B cell (primary cell): ENCODE measurements around the gene TPRA1. TPM values are rescaled to one million over a fixed set of nuclear protein-coding genes. Genes with fewer than 3 reads are reported as not detected.

Experiments used
- ATAC-seq: fragments of 200-7000 bp; cut with Tn5 transposase; one replicate; pipeline ENCODE4 v1.10.0; 2021; ENCODE audit warnings: low read depth, mild to moderate bottlenecking, moderate number of reproducible peaks, moderate library complexity
- CTCF ChIA-PET: fragments of 350-600 bp; sonication (Branson Sonifier 250); formaldehyde crosslinking; loops from one replicate; lab custom pipeline; 2021; ENCODE audit warnings: antibody characterized with exemption, inconsistent platforms; lab: Charles Lee
- POLR2A ChIA-PET: fragments of 350-600 bp; sonication (Branson Sonifier 250); formaldehyde crosslinking; loops from one replicate; lab custom pipeline; 2021; ENCODE audit warnings: antibody characterized with exemption; lab: Charles Lee
- DNase-seq: peaks from one replicate; pipeline ENCODE4 v3.0.0; 2013
- H2AFZ ChIP-seq: 2 replicates; pipeline ENCODE4 v1.6.1; 2012; ENCODE audit warnings: mild to moderate bottlenecking, low read depth, low read length; ENCODE audit not compliant: insufficient read depth, poor library complexity, severe bottlenecking
- H3K27ac ChIP-seq, 2 donors: 1 replicate in 1 of 2; 2 replicates in 1 of 2; pipeline ENCODE4 v1.5.1; 2012 to 2013; ENCODE audit warnings: low read length in 2 of 2, mild to moderate bottlenecking in 2 of 2, moderate library complexity in 1 of 2
- H3K27me3 ChIP-seq, 4 experiments: fragments of 200-600 bp in 1 of 4; sonication (generic) in 1 of 4; replicated peaks in 1 of 4; 1 replicate in 2 of 4; 2 replicates in 2 of 4; pipeline versions ENCODE4 v1.6.1 to v1.7.0; 2013 to 2016; ENCODE audit warnings: low read length in 3 of 4, mild to moderate bottlenecking in 2 of 4, mixed read lengths in 1 of 4, moderate library complexity in 1 of 4; ENCODE audit not compliant: insufficient read depth in 4 of 4, control insufficient read depth in 3 of 4; ENCODE audit errors: control extremely low read depth in 1 of 4
- H3K36me3 ChIP-seq, 2 experiments: replicated peaks in 1 of 2; 1 replicate in 1 of 2; 2 replicates in 1 of 2; pipeline versions ENCODE4 v1.6.1 to v1.7.1; 2013; ENCODE audit warnings: low read length in 1 of 2; ENCODE audit not compliant: insufficient read depth in 2 of 2, control insufficient read depth in 1 of 2; ENCODE audit errors: control extremely low read depth in 1 of 2, extremely low read depth in 1 of 2
- H3K4me1 ChIP-seq, 2 donors: fragments of 200-600 bp in 1 of 2; sonication (generic) in 1 of 2; 1 replicate in 1 of 2; 2 replicates in 1 of 2; pipeline versions ENCODE4 v1.5.1 to v1.6.1; 2013 to 2017; ENCODE audit warnings: low read length in 2 of 2; ENCODE audit not compliant: control insufficient read depth in 2 of 2, insufficient read depth in 2 of 2
- H3K4me2 ChIP-seq: replicated peaks from 2 replicates; pipeline ENCODE3; 2012; ENCODE audit warnings: mild to moderate bottlenecking, low read depth, low read length; ENCODE audit not compliant: poor library complexity, severe bottlenecking
- H3K4me3 ChIP-seq, 5 experiments: fragments of 200-600 bp in 1 of 5; sonication (generic) in 1 of 5; 1 replicate in 3 of 5; 2 replicates in 2 of 5; pipeline versions ENCODE4 v1.5.1 to v1.7.0; 2011 to 2016; ENCODE audit warnings: low read length in 4 of 5, mild to moderate bottlenecking in 4 of 5, low read depth in 2 of 5, control low read depth in 1 of 5, moderate library complexity in 1 of 5; ENCODE audit not compliant: insufficient read depth in 1 of 5; ENCODE audit errors: control extremely low read depth in 1 of 5, extremely low read depth in 1 of 5
- H3K79me2 ChIP-seq: fragments of 200-600 bp; sonication (generic); one replicate; pipeline ENCODE4 v1.6.0; 2016; ENCODE audit warnings: low read length; ENCODE audit not compliant: control insufficient read depth, insufficient read depth
- H3K9ac ChIP-seq: fragments of 200-600 bp; sonication (generic); 2 replicates; pipeline ENCODE4 v1.6.1; 2017; ENCODE audit warnings: mild to moderate bottlenecking, low read length, moderate library complexity
- H3K9me3 ChIP-seq, 3 donors: one replicate each; pipeline versions ENCODE4 v1.6.1 to v1.7.1; 2013; ENCODE audit warnings: low read length in 2 of 3; ENCODE audit not compliant: control insufficient read depth in 2 of 3, insufficient read depth in 1 of 3; ENCODE audit errors: control extremely low read depth in 1 of 3
- H4K20me1 ChIP-seq: 2 replicates; pipeline ENCODE4 v1.6.0; 2012; ENCODE audit warnings: mild to moderate bottlenecking, low read length; ENCODE audit not compliant: insufficient read depth, control insufficient read depth, poor library complexity, severe bottlenecking
- H3K27ac Mint-ChIP-seq: one replicate; pipeline ENCODE4 v1.8.0; 2021; ENCODE audit warnings: mixed read lengths
- H3K27me3 Mint-ChIP-seq: one replicate; pipeline ENCODE4 v1.8.0; 2021; ENCODE audit warnings: mixed read lengths
- H3K4me1 Mint-ChIP-seq: one replicate; pipeline ENCODE4 v1.8.0; 2021; ENCODE audit warnings: mixed read lengths
- H3K4me3 Mint-ChIP-seq: one replicate; pipeline ENCODE4 v1.8.0; 2021; ENCODE audit warnings: mixed read lengths
- H3K9me3 Mint-ChIP-seq: one replicate; pipeline ENCODE4 v1.8.0; 2022; ENCODE audit warnings: mixed read lengths; ENCODE audit not compliant: insufficient read depth
- EZH2 ChIP-seq: IDR thresholded peaks from 2 replicates; pipeline ENCODE4 v1.6.1; 2012; ENCODE audit warnings: borderline replicate concordance, low read depth, mild to moderate bottlenecking, moderate library complexity, low read length; ENCODE audit not compliant: insufficient read depth, poor library complexity, severe bottlenecking
- WGBS: methylation state at CpG from one replicate; pipeline ENCODE4 v1.1.5; 2013; ENCODE audit warnings: missing lambda C conversion rate; ENCODE audit not compliant: insufficient coverage; 5-methylcytosine and 5-hydroxymethylcytosine counted together
- intact Hi-C: fragments of 100-400 bp; cut with micrococcal nuclease; formaldehyde crosslinking; loops from one replicate; pipeline ENCODE4 v1.10.0; 2022
- polyA plus RNA-seq: library from polyadenylated mRNA; depleted of rRNA; stranded (reverse); fragments of >200 nt; gene quantifications from 2 replicates; pipeline ENCODE4 v1.2.3, GENCODE V29; 2012
- total RNA-seq, 2 donors: library from RNA; stranded (reverse); fragments of 120-200 nt in 1 of 2; gene quantifications; 1 replicate in 1 of 2; 2 replicates in 1 of 2; pipeline versions ENCODE4 v1.2.3 to v1.2.4, GENCODE V29; 2013 to 2022
- TF ChIP-seq, protein P1 (sequence below): fragments of 200-600 bp; IDR thresholded peaks from one replicate; pipeline ENCODE4 v1.8.0; 2022; ENCODE audit warnings: antibody characterized with exemption, mild to moderate bottlenecking

Gene TPRA1
- total and polyA plus RNA-seq, 2 donors (not counting 1 experiment from before 2014, with no cell fraction given) = 19.8 to 27.7 TPM

- Mint-ChIP-seq H3K27me3 (no peaks in the 10 kb centered on the region), H3K4me1 (peaks cover 24% of the 10 kb centered on the region)
- H3K4me3 ChIP-seq = no peak overlapping the region
Observed at GRCh38 chr3:127600749-127601456, 10.4 kb upstream of the TPRA1 start.

More at GRCh38 chr3:127600749-127601456, 10.4 kb upstream of the TPRA1 start:
- WGBS = 100% methylated on average over 2 of the region's 6 CpGs
- Mint-ChIP-seq H3K27ac (no peak overlapping the region), H3K4me3 (no peak overlapping the region), H3K9me3 (no peaks in the 10 kb centered on the region)
- TF ChIP-seq, protein P1, sequence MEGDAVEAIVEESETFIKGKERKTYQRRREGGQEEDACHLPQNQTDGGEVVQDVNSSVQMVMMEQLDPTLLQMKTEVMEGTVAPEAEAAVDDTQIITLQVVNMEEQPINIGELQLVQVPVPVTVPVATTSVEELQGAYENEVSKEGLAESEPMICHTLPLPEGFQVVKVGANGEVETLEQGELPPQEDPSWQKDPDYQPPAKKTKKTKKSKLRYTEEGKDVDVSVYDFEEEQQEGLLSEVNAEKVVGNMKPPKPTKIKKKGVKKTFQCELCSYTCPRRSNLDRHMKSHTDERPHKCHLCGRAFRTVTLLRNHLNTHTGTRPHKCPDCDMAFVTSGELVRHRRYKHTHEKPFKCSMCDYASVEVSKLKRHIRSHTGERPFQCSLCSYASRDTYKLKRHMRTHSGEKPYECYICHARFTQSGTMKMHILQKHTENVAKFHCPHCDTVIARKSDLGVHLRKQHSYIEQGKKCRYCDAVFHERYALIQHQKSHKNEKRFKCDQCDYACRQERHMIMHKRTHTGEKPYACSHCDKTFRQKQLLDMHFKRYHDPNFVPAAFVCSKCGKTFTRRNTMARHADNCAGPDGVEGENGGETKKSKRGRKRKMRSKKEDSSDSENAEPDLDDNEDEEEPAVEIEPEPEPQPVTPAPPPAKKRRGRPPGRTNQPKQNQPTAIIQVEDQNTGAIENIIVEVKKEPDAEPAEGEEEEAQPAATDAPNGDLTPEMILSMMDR = no peak
- TF ChIP-seq EZH2 = no peak
- POLR2A ChIA-PET = no interaction called here
- no peaks in the 10 kb centered on the region for H3K9me3 ChIP-seq
- H3K27ac ChIP-seq = no peak overlapping the region
- peaks cover 21% of the 10 kb centered on the region for H3K79me2 ChIP-seq
- intact Hi-C loops = no loop called here
- DNase-seq (no peak), ATAC-seq (no peak)
- CTCF ChIA-PET = no interaction called here
- no peaks in the 10 kb centered on the region for H3K27me3 ChIP-seq
- H4K20me1 ChIP-seq = no peaks in the 10 kb centered on the region
- peaks cover 10 to 16% of the 10 kb centered on the region in 2 donors for H3K4me1 ChIP-seq
- no peak overlapping the region for H2AFZ ChIP-seq
- H3K9ac ChIP-seq = no peak overlapping the region
- H3K36me3 ChIP-seq = peaks cover 0 to 17% of the 10 kb centered on the region in 2 experiments
- H3K4me2 ChIP-seq = no peak overlapping the region
